Adrenal gland (tissue), 5 donors: ENCODE results near the gene ABCA10.

ENCODE experiments used
- CTCF ChIP-seq, 6 experiments: fragments of 450-650 bp in 4 of 6; fragments of 200-600 bp in 2 of 6; sonication (generic) in 1 of 6; IDR thresholded peaks; 1 replicate in 5 of 6; 2 replicates in 1 of 6; pipeline versions ENCODE4 v1.5.1 to v1.8.0; 2016 to 2021; ENCODE audit warnings: antibody characterized with exemption in 6 of 6, mild to moderate bottlenecking in 2 of 6, moderate library complexity in 1 of 6
- POLR2A ChIP-seq, 2 donors: fragments of 450-650 bp; IDR thresholded peaks; one replicate each; pipeline ENCODE4 v1.6.1; 2017; ENCODE audit warnings: antibody characterized with exemption in 2 of 2, mild to moderate bottlenecking in 2 of 2, moderate library complexity in 1 of 2
- donor health status: DM: no; HTN: no; CAD: no.

GRCh38 chr17:69179227-69179952 lies 49.2 kb downstream of the ABCA10 start:
- no peak for TF ChIP-seq CTCF (IDR thresholded peaks at IDR 0.05)
- no peak for TF ChIP-seq POLR2A (IDR thresholded peaks at IDR 0.05)
